Activated T-cell treated with anti-CD3 and anti-CD28 coated beads, Interleukin-2, amount 50 U/mL, for 48 hours (primary cell): ENCODE data around the gene ABHD13.
"Not testable (repeated sequence)": the region's sequence is repeated elsewhere in the genome, so short reads cannot be mapped to it uniquely, and the experiment has no call there.

Experiments
- DNase-seq, 2 experiments: peaks; one replicate each; pipeline ENCODE4 v3.0.0-alpha.2; 2020

Gene ABHD13

DNA sequence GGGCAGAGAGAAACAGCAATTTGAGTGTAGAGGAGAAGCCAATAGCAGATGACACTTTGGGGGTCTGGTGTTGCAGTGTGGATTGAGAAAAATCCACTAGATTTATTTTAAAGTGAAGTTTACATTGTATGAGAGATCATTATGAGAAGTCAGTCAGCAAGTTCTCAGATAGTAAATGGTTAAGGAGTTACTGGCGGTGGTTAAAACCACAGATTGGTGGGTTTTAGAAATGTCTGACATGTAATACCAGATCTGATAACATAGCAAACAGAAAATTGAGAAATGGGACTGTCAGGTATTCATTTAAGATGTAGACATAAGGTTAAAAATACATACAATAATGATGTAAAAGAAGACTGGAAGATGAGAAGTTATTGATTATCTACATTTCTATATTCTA, 7.2 kb downstream of the ABHD13 start:
- DNase-seq: no peak

DNA sequence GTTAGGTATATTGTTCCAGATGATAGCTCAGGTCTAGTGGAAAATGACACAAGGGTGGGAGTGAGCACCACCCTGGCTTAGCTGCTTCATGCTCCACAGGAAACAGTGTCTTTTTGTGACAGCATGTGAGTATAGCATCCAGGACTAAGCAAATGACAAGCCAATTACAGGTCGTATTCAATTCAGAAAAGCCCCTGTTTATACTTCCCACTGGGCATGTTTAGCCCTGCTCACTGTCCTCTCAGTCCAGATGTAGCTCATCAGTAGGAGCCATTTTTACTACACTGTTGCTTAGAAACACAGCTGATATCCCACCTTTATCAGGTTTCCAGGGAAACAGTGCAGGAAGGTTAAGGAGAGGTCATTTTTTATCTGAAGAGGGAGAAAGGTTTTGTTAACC, 8.0 kb downstream of the ABHD13 start:
- no peak for DNase-seq

DNA sequence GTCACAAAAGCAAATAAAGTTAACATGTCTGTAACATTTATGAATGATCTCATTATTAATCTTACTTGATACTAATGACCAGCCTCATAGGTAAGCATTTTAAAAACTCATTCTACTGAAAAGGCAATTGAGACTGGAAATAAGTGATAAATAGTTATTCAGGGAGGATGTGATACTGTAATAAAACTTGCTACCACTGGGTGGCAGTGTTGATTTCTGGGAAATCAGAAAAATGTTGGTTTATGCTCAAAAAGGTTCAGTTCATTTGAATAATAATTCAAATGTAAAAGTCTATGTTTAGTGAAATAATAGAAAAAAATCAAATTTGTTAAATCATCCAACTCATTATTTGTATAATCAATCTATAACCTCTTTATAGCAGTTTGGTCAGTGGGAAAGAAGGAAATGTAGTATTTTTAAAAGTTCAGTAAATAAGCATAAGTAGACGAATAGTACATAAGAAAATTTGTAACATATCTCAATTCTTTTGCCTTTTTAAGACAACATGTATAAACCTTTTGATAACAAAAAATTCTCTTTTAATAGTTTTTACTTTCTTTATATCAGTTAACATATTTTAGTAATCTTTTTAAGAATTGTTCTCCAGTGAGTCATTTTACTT, 9.6 kb downstream of the ABHD13 start:
- no peak for DNase-seq

DNA sequence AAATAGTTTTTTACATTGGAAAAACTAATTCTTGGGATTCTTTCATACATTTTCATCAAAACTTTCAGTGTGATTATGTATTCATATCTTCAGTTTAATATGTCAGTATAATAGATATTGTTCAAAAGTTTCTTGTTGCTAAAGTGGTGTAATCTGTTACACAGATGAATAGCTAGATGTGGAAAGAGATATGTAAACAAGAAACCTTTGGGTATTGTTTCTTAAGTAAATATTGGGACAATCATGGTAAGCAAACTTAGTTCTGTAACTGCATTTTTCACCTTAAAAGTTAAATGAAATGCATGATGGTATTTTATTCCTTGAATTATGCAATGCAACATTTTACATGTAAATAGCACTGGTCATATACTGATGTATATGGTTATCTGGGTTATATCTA, 12.2 kb downstream of the ABHD13 start:
- no peak for DNase-seq

DNA sequence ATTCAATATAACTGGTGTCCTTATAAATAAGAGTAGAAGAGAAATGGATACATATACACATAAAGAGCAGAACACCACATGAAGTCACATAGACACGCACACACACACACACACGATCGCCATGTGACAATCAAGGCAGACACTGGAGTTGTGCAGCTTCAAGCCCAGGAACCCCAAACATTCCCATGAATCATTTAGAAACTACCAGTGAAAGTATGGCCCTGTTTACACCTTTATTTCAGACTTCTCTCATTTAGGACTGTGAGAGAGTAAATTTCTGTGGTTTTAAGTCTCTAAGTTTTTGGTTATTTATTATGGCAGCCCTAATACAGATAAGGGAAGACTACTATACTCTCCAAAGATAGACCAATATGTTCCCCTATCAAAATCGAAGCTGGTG, 31.0 kb downstream of the ABHD13 start:
- no peak for DNase-seq

DNA sequence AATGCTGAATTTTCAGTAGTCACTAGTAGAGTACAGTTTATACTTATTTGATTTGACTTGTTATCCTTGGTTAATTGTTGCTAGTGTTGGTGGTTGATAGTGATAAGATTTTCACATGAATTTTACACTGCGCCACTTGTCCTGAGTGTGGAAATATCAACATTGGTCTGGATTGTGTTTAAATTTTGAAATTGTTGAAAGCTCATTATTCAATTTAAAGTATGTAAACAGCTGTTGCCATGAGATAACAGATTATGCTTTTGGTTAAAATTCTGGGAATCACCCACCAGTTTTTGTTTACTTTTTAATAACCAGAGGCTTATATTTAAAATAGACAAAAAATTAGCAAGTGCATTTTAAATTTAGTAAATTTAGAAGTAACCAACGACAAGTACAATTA, 39.1 kb downstream of the ABHD13 start:
- no peak for DNase-seq

DNA sequence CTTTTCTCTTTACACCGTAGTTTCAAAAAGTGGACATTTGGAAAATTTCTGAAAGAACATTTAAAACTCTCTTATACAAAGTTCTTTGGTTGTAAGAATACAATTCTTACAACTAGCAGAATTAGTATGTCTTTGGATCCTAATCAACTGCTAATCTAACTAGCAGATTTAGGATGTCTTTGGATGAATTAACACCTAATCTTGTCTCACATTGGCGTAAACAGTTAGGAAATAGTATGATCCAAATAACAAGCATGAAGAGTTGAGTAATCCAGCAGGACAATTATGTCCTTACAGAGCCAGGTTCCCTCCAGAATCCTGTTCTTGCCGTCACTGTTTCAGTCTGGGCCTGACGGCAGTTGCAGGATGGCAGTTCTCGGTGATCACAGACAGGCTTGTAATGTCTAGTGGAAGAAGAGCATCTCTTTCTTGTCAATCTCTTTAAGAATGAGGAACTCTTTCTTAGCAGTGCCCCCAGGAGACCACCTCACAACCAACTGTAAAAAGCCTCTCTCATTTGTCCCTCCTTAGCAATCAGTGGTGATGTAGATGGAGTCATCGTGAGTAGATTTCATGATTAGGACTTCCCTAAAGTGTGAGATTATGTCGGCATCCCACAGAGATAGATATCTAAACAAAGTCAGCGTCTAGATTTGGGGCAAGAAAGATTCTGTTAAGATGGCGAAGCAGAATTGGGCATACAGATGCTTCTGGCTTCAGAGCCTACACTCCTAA, 45.6 kb downstream of the ABHD13 start:
- no peak for DNase-seq

DNA sequence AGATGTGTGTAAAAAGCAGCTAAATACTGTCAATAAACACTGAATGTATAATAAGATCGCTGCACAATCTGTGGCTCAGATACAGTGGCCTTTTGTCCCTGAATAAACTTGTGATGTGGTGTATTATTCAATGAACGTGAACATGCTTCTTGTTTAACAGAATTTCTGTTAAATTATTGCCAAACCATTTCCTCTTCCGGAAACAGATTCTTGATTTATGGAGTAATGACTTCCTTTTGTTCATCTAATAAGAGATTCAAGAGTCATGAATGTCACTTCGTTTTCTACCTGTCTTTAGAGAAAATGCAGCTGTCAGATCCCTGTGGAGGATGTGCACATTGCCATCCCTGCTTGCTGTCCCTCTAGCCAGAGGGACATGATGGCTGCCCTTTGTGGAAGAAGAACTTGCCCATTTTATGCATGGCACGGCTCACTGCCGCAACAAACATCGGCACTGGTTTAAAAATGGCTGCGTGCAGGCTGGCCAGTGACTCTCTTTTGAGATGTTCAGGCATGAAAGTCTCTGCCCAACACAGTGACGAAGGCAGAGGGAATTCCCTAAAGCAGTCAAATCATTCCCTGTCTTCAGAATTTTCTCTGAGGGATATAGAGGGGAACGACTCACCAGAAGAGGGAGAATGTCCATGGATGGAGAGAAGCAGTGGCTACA, 48.3 kb downstream of the ABHD13 start:
- DNase-seq: no peak

DNA sequence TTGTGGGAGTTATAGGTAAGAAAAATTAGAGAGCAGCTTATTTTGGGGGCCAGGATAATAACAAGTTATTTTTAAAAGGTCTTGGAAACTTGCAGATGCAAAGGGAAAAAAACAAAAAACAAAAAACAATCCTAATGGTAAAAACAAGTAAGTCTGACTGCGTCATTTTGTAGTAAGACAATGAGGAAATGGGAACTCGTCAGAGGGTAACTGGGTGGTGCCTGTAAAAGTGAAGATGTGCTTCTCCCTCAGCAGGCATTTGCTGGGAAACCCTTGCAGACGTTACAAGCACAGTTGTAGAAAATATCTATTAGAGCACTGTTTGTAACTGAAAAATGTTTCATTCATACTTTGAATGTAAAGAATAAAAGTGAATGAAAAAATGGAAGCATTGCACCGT, 49.2 kb downstream of the ABHD13 start:
- DNase-seq: no peak

DNA sequence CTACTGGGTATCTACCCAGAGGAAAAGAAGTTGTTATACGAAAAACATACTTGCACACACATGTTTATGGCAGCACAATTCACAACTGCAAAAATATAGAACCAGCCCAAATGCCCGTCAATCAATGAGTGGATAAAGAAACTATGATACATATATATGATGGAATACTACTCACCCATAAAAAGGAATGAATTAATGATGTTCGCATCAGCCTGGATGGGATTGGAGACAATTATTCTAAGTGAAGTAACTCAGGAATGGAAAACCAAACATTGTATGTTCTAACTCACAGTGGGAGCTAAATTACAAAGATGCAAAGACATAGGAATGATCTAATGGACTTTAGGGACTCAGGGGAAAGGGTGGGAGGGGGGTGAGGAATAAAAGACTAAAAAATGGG, 49.7 kb downstream of the ABHD13 start:
- not testable (repeated sequence) for DNase-seq

DNA sequence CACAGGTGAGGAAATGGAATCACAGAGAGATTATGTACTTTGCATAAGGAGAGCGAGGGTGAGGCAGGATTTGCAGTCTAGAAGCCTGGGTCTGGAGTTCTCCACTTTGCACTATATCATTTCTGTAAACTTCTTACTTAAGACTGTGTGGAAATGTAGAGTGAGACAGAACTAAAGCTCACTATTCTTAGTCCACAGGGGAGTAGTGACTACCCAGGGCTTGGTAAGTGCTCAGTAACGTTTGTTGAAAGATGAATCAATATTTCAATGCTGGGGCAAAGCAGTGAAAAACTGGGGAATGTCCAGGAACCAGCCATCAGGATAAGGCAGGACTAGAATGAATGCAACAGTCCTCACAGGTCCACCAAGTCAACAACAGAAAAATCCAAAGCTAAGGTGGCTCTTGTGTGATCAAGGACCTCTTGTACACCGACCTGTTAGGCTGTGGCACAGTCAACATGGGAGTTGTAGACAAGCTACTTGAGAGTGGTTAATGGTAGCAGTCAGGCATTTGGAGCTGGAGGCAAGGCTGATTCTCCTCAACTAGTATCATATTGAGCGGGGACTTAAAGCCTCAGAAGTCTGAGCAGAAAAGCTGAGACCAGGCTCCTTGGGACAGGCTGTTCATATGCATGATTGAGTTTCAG, 50.4 kb downstream of the ABHD13 start:
- DNase-seq: peak in 1 of 2 experiments; percentile 23

DNA sequence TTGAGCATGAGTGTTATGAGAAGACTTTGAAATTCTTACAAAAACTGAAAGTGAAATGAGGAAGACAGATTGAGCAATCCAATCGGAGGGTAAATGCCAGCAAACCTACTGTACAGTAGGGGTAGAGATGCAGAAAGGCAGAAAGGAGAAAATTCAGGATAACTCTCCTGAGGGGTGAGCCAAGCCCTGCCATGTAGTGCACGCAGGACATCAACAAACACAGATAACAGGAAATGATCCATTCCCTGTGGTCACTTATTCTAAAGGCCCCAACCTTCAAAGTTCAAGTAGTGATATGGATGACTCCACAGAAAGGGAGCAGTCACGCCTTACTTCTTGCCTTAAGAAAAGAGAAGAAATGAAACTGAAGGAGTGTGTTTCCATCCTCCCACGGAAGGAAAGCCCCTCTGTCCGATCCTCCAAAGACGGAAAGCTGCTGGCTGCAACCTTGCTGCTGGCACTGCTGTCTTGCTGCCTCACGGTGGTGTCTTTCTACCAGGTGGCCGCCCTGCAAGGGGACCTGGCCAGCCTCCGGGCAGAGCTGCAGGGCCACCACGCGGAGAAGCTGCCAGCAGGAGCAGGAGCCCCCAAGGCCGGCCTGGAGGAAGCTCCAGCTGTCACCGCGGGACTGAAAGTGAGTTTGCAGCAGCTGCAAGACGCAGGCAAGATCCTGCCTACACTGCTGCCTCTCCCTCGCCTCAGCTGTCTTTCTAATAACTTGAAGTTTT, 51.6 kb downstream of the ABHD13 start, which contains the start of gene TNFSF13B:
TNFSF13B (plus strand) TSS at position 118 of the 728 bp plus-strand sequence; CDS start at position 296, 178 bp downstream.
- peak; percentile 53 to 68 for DNase-seq

DNA sequence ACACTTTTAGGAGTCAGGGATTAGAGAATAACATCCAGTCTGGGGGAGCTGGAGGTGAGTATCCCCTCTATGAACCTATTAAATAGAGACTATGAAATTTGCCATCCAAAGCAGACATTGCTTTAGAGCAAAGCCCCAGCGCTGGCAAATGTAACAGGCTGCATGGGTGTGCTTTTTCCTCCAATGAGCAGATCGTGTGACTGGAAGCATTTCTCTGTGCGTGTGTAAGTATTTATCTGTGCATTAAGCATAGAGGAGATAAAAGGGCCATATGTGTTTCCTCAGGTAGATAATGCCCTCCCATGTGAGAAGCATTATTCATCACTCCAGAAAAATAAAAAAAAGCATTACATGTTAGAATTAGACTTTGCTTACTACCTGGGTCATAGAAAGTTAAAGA, 52.2 kb downstream of the ABHD13 start:
- DNase-seq: no peak

DNA sequence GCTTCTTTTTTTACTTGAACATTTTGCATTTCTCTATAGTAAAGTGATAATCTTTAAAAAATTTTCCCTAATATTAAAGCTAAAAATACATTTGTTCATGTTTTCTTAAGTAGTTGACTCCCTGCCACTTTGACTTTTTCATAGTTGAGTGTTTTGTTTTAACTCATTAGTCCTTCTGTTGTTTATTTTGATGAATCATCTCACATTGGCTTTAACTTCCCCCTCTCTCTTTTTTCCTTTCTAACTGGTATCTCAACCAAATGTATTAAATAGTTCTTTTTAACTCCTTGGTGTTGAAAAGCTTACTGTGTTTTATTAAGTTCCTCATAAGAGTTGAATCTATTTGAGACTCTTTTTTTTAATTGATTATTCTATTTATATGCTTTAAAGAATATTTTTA, 54.1 kb downstream of the ABHD13 start:
- DNase-seq: no peak

DNA sequence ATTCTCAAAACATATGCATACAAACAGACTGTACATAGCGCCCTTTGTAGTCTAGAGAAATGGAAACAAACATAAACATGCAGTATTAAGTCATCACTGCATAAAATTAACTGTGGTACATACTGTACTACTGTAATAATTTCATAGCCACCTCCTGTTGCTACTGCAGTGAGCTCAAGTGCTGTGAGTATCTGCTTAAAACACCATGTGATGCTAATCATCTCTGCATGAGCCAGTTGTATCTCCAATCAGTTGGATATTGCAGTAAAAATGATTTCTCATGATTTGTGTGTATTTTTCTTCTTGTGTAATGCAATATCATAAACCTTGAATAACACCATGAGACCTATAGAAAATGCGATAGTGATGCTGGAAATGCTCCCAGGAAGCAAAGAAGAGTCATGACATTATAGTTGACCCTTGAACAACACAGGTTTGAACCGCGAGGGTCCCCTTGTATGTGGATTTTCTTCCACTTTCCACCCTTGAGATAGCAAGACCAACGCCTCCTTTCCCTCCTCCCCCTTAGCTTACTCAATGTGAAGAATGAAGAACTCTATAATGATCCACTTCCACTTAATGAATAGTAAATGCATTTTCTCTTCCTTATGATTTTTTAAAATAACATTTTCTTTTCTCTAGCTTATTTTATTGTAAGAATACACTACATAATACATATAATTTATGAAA, 55.4 kb downstream of the ABHD13 start:
- DNase-seq: no peak

DNA sequence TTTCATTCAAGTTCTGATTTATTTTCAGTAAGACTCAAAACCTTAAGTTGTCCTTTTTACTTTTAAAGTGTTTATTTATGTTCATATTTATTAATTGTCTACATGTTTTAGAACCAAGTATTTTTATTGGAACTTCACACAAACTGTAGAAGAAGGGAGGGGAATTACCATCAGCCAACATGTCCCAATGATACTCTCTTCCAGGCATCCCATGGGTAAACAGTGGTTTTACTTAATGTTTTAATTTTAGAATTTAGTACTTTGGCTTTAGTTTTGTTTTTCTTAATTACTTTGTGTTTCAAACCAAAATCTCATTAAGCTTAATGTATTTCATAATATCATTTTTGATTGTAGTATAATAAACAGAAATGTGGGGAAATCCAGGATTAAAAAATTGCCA, 56.5 kb downstream of the ABHD13 start:
- no peak for DNase-seq

DNA sequence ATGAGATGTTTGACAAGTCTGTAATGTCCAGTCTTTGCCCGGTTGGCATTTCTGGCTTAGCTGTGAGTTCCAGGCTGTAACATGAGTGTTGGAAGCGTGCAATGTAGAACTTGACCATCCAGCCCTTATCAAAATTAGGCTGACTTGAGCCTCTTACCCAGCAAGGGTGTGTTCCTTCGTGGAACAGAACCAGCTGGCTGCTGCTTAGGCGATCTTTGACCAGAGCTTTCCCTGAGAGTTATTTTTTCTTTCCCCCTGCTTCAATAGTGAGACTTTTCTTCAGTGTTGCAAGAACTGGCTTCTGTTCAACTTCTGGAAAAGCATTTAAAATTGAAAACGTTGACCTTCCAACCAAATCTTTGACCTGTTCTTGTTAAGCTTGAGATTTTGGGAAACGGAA, 57.9 kb downstream of the ABHD13 start:
- no peak for DNase-seq

DNA sequence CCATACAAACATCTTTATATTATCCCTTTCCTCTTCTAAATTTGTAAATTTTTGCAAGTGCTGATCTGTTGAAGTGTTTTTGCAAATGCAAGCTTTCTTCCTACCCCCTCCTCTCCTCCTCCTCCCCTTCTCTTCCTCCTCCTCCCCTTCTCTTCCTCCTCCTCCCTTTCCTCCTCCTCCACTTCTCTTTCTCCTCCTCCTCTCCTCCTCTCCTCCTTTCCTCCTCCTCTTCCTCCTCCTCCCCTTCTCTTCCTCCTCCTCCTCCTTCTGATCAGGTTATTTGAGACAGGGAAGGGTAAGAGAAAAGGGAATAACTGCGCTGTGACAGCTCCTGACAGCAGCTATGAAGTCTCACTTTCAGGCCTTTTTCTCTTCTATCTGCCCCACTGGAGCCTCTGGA, 60.3 kb downstream of the ABHD13 start:
- no peak for DNase-seq

DNA sequence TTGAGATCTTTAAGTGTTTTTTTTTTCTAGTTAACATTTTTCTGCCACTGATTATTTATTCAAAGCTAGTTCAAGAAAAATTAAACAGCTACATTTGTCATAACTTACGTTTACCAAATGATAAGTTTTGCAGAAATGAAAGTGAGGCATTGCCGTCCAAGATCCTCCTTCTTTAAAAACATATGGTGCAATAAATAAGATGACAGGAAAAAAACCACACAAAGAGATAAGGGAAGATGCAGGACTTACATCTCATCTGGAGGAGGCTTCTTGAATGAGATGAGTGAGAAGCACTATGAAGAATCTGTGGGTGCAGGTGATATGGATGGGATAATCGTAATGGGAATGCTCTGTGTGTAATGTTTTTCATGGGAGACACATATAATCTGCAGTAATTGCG, 63.7 kb downstream of the ABHD13 start:
- DNase-seq: no peak

DNA sequence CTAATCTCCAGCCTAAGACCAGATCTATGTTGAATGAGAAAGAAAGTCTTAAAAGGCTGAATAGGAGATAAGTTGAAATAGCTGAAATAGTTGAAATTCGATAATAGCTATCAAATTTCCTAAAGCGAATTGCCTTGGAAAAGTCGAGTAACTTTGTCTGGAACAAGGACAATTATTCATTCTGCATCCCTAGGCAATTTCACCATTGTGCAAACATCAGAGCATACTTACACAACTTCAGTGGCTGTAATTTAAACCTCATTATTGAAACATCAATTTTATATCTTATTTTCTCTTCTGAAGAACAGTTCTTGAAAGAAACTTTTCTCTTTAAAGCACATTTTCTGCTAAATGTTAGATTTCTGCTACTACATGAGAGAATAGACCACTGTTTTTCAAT, 64.9 kb downstream of the ABHD13 start:
- DNase-seq: no peak
